Gastrocnemius medialis (tissue), 4 donors: Measurements from ENCODE around the gene PCYT2.
"Not testable (repeated sequence)": the region's sequence is repeated elsewhere in the genome, so short reads cannot be mapped to it uniquely, and the experiment has no call there.

ENCODE experiments used
- CTCF ChIP-seq, 5 experiments: fragments of 450-650 bp in 3 of 5; fragments of 200-600 bp in 2 of 5; sonication (generic) in 2 of 5; IDR thresholded peaks in 4 of 5; conservative IDR thresholded peaks in 1 of 5; 1 replicate in 4 of 5; 2 replicates in 1 of 5; pipeline ENCODE4 v1.5.1; 2016 to 2019; ENCODE audit warnings: antibody characterized with exemption in 5 of 5, mild to moderate bottlenecking in 3 of 5, moderate library complexity in 3 of 5
- POLR2A ChIP-seq, 2 donors: fragments of 450-650 bp; IDR thresholded peaks; one replicate each; pipeline ENCODE4 v1.6.1; 2017; ENCODE audit warnings: antibody characterized with exemption in 2 of 2, mild to moderate bottlenecking in 2 of 2, moderate library complexity in 2 of 2

DNA sequence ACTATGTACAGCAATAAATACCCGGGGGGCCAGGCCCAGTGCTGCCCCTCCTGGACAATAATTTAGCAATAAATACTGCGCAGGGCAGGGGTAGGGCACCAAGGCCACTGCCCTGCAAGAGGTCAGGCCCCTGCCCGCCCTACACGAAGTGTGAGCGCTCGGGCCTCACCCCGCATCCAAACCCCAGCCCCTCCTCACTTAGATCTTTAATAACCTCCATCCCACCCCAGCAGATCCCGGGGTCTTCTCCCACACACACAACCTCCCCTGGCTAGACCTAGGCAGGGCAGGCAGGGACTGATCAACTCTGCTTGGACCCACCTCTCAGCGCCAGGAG is 7.1 kb upstream of the PCYT2 start:
- TF ChIP-seq CTCF (IDR thresholded peaks at IDR 0.05 in 4 of 5, conservative IDR thresholded peaks at IDR 0.05 in 1 of 5); POLR2A (IDR thresholded peaks at IDR 0.05): not testable (repeated sequence)
